HCT116 (cell line): ENCODE data around the gene UBE2G2. TPM values are rescaled to one million over a fixed set of nuclear protein-coding genes. Genes with fewer than 3 reads are reported as not detected.

ENCODE experiments used
- ATAC-seq: fragments of 200-7000 bp; cut with Tn5 transposase; 2 replicates; pipeline ENCODE4 v1.9.1; 2020; ENCODE audit warnings: mild to moderate bottlenecking, moderate library complexity
- BruUV-seq: library from RNA; stranded (reverse); fragments of 400-500 nt; replicated peaks from 2 replicates; lab custom pipeline; 2021; lab: Mats Ljungman, UMichigan
- CTCF ChIA-PET: fragments of 300-600 bp; sonication (Branson Sonifier 250); formaldehyde crosslinking; loops from one replicate; lab custom pipeline; 2021; ENCODE audit warnings: antibody characterized with exemption; lab: Charles Lee
- POLR2A ChIA-PET: fragments of 300-600, 350-600 bp; sonication (Branson Sonifier 250); formaldehyde crosslinking; loops from one replicate; lab custom pipeline; 2021; ENCODE audit warnings: antibody characterized with exemption; lab: Charles Lee
- RAD21 ChIA-PET, 2 experiments: fragments of 300-600 bp; sonication (Branson Sonifier 250); formaldehyde crosslinking; loops; one replicate each; lab custom pipeline; 2023; ENCODE audit warnings: low total read pairs in 2 of 2; ENCODE audit not compliant: uncharacterized antibody in 2 of 2, unreplicated experiment in 2 of 2, low non-redundant PET in 1 of 2; lab: Charles Lee
- DNase-seq: peaks from one replicate; pipeline ENCODE4 v3.0.0-alpha.2; 2010; ENCODE audit warnings: low read depth, low spot score
- H2AFZ ChIP-seq: fragments of 200-600 bp; shearing (Covaris generic), sonication (generic); 2 replicates; pipeline ENCODE4 v1.6.1; 2017; ENCODE audit warnings: low read depth, mixed run types, mixed read lengths, antibody characterized with exemption, low read length; ENCODE audit not compliant: poor library complexity, severe bottlenecking
- H3K27ac ChIP-seq: 2 replicates; pipeline ENCODE4 v1.5.1; 2012; ENCODE audit warnings: low read depth, low read length
- H3K27me3 ChIP-seq: fragments of 200-600 bp; sonication (generic); 2 replicates; pipeline ENCODE4 v1.6.1; 2016; ENCODE audit warnings: mixed run types, low read length, mixed read lengths; ENCODE audit not compliant: insufficient read depth
- H3K36me3 ChIP-seq, 2 experiments: fragments of 200-500 bp in 1 of 2; fragments of 200-600 bp in 1 of 2; sonication (Bioruptor generic) in 1 of 2; sonication (generic) in 1 of 2; 2 replicates each; pipeline versions ENCODE4 v1.5.1 to v1.6.1; 2014 to 2016; ENCODE audit warnings: low read length in 2 of 2, inconsistent platforms in 1 of 2, mixed read lengths in 1 of 2, mixed run types in 1 of 2; ENCODE audit not compliant: insufficient read depth in 2 of 2, control insufficient read depth in 1 of 2
- H3K4me1 ChIP-seq, 2 experiments: fragments of 200-600 bp in 1 of 2; sonication (generic) in 1 of 2; 2 replicates each; pipeline versions ENCODE4 v1.5.1 to v1.6.1; 2012 to 2017; ENCODE audit warnings: low read length in 2 of 2, inconsistent platforms in 1 of 2, mild to moderate bottlenecking in 1 of 2, mixed read lengths in 1 of 2, mixed run types in 1 of 2, moderate library complexity in 1 of 2; ENCODE audit not compliant: insufficient read depth in 2 of 2, control insufficient read depth in 1 of 2
- H3K4me2 ChIP-seq: fragments of 200-600 bp; sonication (generic); 2 replicates; pipeline ENCODE4 v1.6.1; 2017; ENCODE audit warnings: mixed run types, low read length, mixed read lengths
- H3K4me3 ChIP-seq, 2 experiments: fragments of 200-600 bp in 1 of 2; sonication (generic) in 1 of 2; replicated peaks in 1 of 2; 2 replicates each; pipeline ENCODE4 v1.5.1; 2011 to 2016; ENCODE audit warnings: low read length in 2 of 2, control low read depth in 1 of 2, low read depth in 1 of 2, mild to moderate bottlenecking in 1 of 2, mixed read lengths in 1 of 2, mixed run types in 1 of 2
- H3K79me2 ChIP-seq: fragments of 200-600 bp; sonication (generic); 2 replicates; pipeline ENCODE4 v1.6.1; 2017; ENCODE audit warnings: mild to moderate bottlenecking, mixed run types, low read length, moderate library complexity, mixed read lengths; ENCODE audit not compliant: insufficient read depth
- H3K9ac ChIP-seq: fragments of 200-600 bp; sonication (generic); 2 replicates; pipeline ENCODE4 v1.6.1; 2016; ENCODE audit warnings: low read length, mixed read lengths
- H3K9me2 ChIP-seq: fragments of 200-600 bp; sonication (generic), shearing (Covaris generic); 2 replicates; pipeline ENCODE4 v1.6.1; 2017; ENCODE audit warnings: mixed run types, mild to moderate bottlenecking, moderate library complexity; ENCODE audit not compliant: insufficient read depth
- H3K9me3 ChIP-seq, 2 experiments: fragments of 200-500 bp in 1 of 2; fragments of 200-600 bp in 1 of 2; sonication (Bioruptor generic) in 1 of 2; sonication (generic) in 1 of 2; 2 replicates each; pipeline ENCODE4 v1.6.1; 2014 to 2017; ENCODE audit warnings: low read length in 2 of 2, mixed read lengths in 2 of 2, inconsistent platforms in 1 of 2, low read depth in 1 of 2, mild to moderate bottlenecking in 1 of 2, mixed run types in 1 of 2, moderate library complexity in 1 of 2; ENCODE audit not compliant: control insufficient read depth in 1 of 2, insufficient read depth in 1 of 2
- H4K20me1 ChIP-seq: fragments of 200-600 bp; sonication (generic), shearing (Covaris generic); 2 replicates; pipeline ENCODE4 v1.6.1; 2017; ENCODE audit warnings: mixed run types, mild to moderate bottlenecking, moderate library complexity; ENCODE audit not compliant: insufficient read depth
- POLR2AphosphoS5 ChIP-seq: IDR thresholded peaks from 2 replicates; pipeline ENCODE4 v1.6.1; 2011; ENCODE audit warnings: mild to moderate bottlenecking, low read depth, low read length, moderate library complexity
- RAD21 ChIP-seq: IDR thresholded peaks from 2 replicates; pipeline ENCODE4 v1.6.1; 2012; ENCODE audit warnings: low read depth, mild to moderate bottlenecking
- SIN3A ChIP-seq: IDR thresholded peaks from 2 replicates; pipeline ENCODE4 v1.6.1; 2012; ENCODE audit warnings: low read depth
- SP1 ChIP-seq: IDR thresholded peaks from 2 replicates; pipeline ENCODE4 v1.6.1; 2012; ENCODE audit warnings: low read depth
- SRF ChIP-seq: IDR thresholded peaks from 2 replicates; pipeline ENCODE4 v1.6.1; 2012; ENCODE audit warnings: low read depth
- TCF7L2 ChIP-seq: IDR thresholded peaks from 2 replicates; pipeline ENCODE4 v1.7.0; 2011; ENCODE audit warnings: borderline replicate concordance, inconsistent platforms; ENCODE audit not compliant: insufficient read depth, insufficient read length; ENCODE audit errors: extremely low read depth
- YY1 ChIP-seq: IDR thresholded peaks from 2 replicates; pipeline ENCODE4 v1.6.1; 2011; ENCODE audit warnings: low read length, low read depth, moderate library complexity, mild to moderate bottlenecking; ENCODE audit not compliant: insufficient replicate concordance; ENCODE audit errors: extremely low read depth
- ZNF274 ChIP-seq: fragments of 200-500 bp; sonication (Bioruptor generic); IDR thresholded peaks from 2 replicates; pipeline ENCODE4 v1.6.1; 2014; ENCODE audit warnings: mild to moderate bottlenecking, low read depth, low read length, inconsistent platforms
- intact Hi-C: fragments of 100-400 bp; cut with micrococcal nuclease; formaldehyde crosslinking; loops from 2 replicates; pipeline ENCODE4 v1.10.0; 2022
- total RNA-seq: library from RNA; stranded (reverse); gene quantifications from one replicate; pipeline ENCODE4 v1.2.1, GENCODE V29; 2021; ENCODE audit not compliant: unreplicated experiment
- TF ChIP-seq, protein P1 (sequence below): IDR thresholded peaks from 2 replicates; pipeline ENCODE4 v1.6.1; 2012
- TF ChIP-seq, protein P2 (sequence below): IDR thresholded peaks from 2 replicates; pipeline ENCODE4 v1.6.1; 2012
- TF ChIP-seq, protein P3 (sequence below), 3 experiments: fragments of 200-600 bp in 1 of 3; sonication (generic) in 1 of 3; IDR thresholded peaks in 2 of 3; conservative IDR thresholded peaks in 1 of 3; 2 replicates each; pipeline ENCODE4 v1.5.1; 2012 to 2017; ENCODE audit warnings: low read depth in 2 of 3, low read length in 2 of 3, antibody characterized with exemption in 1 of 3, borderline replicate concordance in 1 of 3, control low read depth in 1 of 3, mild to moderate bottlenecking in 1 of 3, mixed read lengths in 1 of 3, mixed run types in 1 of 3, moderate library complexity in 1 of 3; ENCODE audit not compliant: insufficient read depth in 1 of 3

Gene UBE2G2
- total RNA-seq, 1 experiment from 2014 or later, result 86.5 TPM

DNA sequence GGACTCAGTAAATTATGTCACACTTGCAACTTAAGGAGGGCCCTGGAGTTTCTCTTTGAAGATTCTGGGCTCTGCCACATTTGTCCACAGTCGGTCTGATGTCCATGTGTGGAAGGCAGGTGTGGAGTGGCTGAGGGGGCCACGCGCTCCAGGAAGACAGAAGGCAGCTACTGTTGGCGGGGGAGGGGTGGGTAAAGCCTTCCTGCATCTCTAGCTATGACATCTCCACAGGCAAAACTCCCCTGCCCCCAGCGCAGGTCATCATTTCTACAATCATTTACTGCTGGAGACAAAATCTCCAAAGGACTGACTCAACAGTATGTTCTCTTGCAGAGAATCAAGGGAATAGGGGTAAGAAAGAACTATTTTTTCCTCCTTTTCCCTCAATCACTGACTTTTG is 78.9 kb downstream of the UBE2G2 start:
- peaks cover 3% of the 10 kb centered on the region; the same call in 1 of the 2 replicates for H3K27me3 ChIP-seq
- intact Hi-C loops, result no loop called here
- POLR2A ChIA-PET, result no interaction called here

More for the DNA sequence above, 78.9 kb downstream of the UBE2G2 start:
- RAD21 ChIA-PET, result no interaction called here
- Histone ChIP-seq H3K4me2 (no peak overlapping the region), H2AFZ (no peak overlapping the region), H3K4me3 (no peak overlapping the region), H3K79me2 (no peaks in the 10 kb centered on the region), H3K36me3 (no peaks in the 10 kb centered on the region), H3K9ac (no peak overlapping the region), H3K9me2 (no peaks in the 10 kb centered on the region), H3K27ac (no peak overlapping the region), H3K4me1 (no peaks in the 10 kb centered on the region), H3K9me3 (no peaks in the 10 kb centered on the region), H4K20me1 (no peaks in the 10 kb centered on the region)
- ATAC-seq, result no peak
- no TSS peak for BruUV-seq
- TF ChIP-seq SP1 (no peak), TCF7L2 (no peak), ZNF274 (no peak), RAD21 (no peak), SIN3A (no peak), YY1 (no peak), SRF (no peak), POLR2AphosphoS5 (no peak)
- TF ChIP-seq, protein P1, sequence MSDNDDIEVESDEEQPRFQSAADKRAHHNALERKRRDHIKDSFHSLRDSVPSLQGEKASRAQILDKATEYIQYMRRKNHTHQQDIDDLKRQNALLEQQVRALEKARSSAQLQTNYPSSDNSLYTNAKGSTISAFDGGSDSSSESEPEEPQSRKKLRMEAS, result no peak
- TF ChIP-seq, protein P2, sequence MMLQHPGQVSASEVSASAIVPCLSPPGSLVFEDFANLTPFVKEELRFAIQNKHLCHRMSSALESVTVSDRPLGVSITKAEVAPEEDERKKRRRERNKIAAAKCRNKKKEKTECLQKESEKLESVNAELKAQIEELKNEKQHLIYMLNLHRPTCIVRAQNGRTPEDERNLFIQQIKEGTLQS, result no peak
- TF ChIP-seq, protein P3, sequence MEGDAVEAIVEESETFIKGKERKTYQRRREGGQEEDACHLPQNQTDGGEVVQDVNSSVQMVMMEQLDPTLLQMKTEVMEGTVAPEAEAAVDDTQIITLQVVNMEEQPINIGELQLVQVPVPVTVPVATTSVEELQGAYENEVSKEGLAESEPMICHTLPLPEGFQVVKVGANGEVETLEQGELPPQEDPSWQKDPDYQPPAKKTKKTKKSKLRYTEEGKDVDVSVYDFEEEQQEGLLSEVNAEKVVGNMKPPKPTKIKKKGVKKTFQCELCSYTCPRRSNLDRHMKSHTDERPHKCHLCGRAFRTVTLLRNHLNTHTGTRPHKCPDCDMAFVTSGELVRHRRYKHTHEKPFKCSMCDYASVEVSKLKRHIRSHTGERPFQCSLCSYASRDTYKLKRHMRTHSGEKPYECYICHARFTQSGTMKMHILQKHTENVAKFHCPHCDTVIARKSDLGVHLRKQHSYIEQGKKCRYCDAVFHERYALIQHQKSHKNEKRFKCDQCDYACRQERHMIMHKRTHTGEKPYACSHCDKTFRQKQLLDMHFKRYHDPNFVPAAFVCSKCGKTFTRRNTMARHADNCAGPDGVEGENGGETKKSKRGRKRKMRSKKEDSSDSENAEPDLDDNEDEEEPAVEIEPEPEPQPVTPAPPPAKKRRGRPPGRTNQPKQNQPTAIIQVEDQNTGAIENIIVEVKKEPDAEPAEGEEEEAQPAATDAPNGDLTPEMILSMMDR (IDR thresholded peaks at IDR 0.05 in 2 of 3, conservative IDR thresholded peaks at IDR 0.05 in 1 of 3; ENCODE audit: borderline replicate concordance in 1 of 3, insufficient read depth in 1 of 3, low read depth in 2 of 3, low read length in 2 of 3), result no peak
- DNase-seq, result no peak
- CTCF ChIA-PET, result no interaction called here
